Measurements from ENCODE around the gene SUSD6. TPM values are rescaled to one million over a fixed set of nuclear protein-coding genes. Genes with fewer than 3 reads are reported as not detected.
"Not testable (repeated sequence)": the region's sequence is repeated elsewhere in the genome, so short reads cannot be mapped to it uniquely, and the experiment has no call there.

The SUSD6 gene
- total RNA-seq, 2 experiments from 2014 or later = 69.9 to 72.2 TPM

- ChIA-PET CTCF (no interaction called here), POLR2A (no interaction called here)
- Mint-ChIP-seq H3K27ac (peak overlapping the region; percentile 59), H3K4me1 (ENCODE audit: low read depth) (peaks cover 87% of the 10 kb centered on the region), H3K27me3 (no peaks in the 10 kb centered on the region), H3K4me3 (no peak overlapping the region), H3K36me3 (peaks cover 18% of the 10 kb centered on the region), H3K9me3 (no peaks in the 10 kb centered on the region)
- intact Hi-C loops (cut with micrococcal nuclease) = loop anchor here (1.0 kb wide), 1 partner anchor 11 kb away; no protein-coding TSS in a partner anchor
- no peak for DNase-seq
Measured at GRCh38 chr14:69696204-69696527, 84.8 kb downstream of the SUSD6 start.

DNA sequence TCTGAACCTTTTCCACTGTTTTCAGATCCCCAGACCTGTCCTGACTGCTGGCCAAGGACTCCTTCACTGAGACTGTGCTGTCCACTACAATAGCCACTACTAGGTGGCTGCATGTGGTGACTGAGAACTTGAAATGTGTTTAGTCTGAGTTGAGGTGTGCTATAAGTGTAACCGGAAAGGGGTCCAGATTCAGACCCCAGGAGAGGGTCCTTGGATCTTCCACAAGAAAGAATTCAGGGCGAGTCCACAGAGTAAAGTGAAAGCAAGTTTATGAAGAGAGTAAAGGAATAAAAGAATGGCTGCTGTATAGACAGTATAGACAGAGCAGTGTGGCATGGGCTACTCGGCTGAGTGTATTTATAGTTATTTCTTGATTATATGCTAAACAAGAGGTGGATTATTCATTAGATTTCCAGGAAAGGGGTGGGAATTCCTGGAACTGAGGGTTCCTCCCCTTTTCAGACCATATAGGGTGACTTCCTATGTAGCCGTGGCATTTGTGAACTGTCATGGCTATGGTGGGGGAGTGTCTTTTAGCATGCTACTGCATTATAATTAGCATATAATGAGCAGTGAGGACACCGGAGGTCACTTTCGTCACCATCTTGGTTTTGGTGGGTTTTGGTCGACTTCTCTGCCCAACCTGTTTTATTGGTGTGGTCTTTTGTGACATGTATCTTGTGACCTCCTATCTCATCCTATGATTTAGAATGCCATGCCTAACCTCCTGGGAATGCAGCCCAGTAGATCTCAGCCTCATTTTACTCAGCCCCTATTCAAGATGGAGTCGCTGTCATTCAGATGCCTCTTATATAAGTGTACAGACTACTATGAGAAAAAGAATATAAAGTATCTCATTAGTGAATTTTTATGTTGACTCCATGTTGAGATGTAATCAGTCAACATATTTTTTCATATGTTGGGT lies 85.5 kb downstream of the SUSD6 start:
- ChIA-PET POLR2A (interaction anchor here (2.2 kb wide), 1 partner anchor 9 kb away, joined by 8 read pairs; no protein-coding TSS in a partner anchor), CTCF (no interaction called here)
- no peaks in the 10 kb centered on the region for H3K9me3 Mint-ChIP-seq
- peak overlapping the region; percentile 76 for H3K27ac Mint-ChIP-seq
- no peaks in the 10 kb centered on the region for H3K27me3 Mint-ChIP-seq
- peaks cover 94% of the 10 kb centered on the region for H3K4me1 Mint-ChIP-seq (ENCODE audit: low read depth)
- peaks cover 15% of the 10 kb centered on the region for H3K36me3 Mint-ChIP-seq
- intact Hi-C loops (cut with micrococcal nuclease) = loop anchor here (1.0 kb wide), 1 partner anchor 12 kb away; no protein-coding TSS in a partner anchor
- peak; percentile 46 for DNase-seq
- H3K4me3 Mint-ChIP-seq = no peak overlapping the region

GRCh38 chr14:69698572-69698971 lies 87.2 kb downstream of the SUSD6 start:
- Mint-ChIP-seq H3K27me3 (no peaks in the 10 kb centered on the region), H3K4me3 (no peak overlapping the region), H3K36me3 (peaks cover 20% of the 10 kb centered on the region), H3K4me1 (ENCODE audit: low read depth) (peaks cover 96% of the 10 kb centered on the region), H3K9me3 (no peaks in the 10 kb centered on the region), H3K27ac (peak overlapping the region; percentile 10)
- intact Hi-C loops (cut with micrococcal nuclease) = no loop called here
- POLR2A ChIA-PET = interaction anchor here (0.6 to 2.2 kb wide), 2 partner anchors 11 to 52 kb away, joined by 3 to 8 read pairs; no protein-coding TSS in a partner anchor
- no peak for DNase-seq
- CTCF ChIA-PET = interaction anchor here (1.0 to 2.3 kb wide), 3 partner anchors 11 to 15 kb away, joined by 3 to 9 read pairs (median 5); no protein-coding TSS in a partner anchor

DNA sequence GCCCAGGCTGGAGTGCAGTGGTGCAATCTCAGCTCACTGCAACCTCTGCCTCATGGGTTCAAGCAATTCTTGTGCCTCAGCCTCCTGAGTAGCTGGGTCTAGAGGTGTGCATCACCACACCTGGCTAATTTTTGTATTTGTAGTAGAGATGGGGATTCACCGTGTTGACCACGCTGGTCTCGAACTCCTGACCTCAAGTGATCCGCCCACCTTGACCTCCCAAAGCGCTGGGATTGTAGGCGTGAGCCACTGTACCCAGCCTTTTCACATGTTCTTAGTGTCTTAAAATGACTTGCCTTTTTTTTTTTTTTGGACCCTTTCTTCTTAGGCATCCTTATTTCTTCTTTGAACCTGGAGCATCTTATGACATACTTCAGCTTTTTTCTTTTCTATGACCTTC lies 87.8 kb downstream of the SUSD6 start:
- intact Hi-C loops (cut with micrococcal nuclease); H3K9me3 Mint-ChIP-seq; H3K27me3 Mint-ChIP-seq: not testable (repeated sequence)
- ChIA-PET POLR2A (interaction anchor here (2.2 kb wide), 1 partner anchor 12 kb away, joined by 8 read pairs; no protein-coding TSS in a partner anchor), CTCF (interaction anchor here (1.0 to 2.3 kb wide), 2 partner anchors 11 to 14 kb away, joined by 3 to 9 read pairs; no protein-coding TSS in a partner anchor)
- H3K4me3 Mint-ChIP-seq = peak overlapping the region; percentile 6
- peaks cover 25% of the 10 kb centered on the region for H3K36me3 Mint-ChIP-seq
- peak; percentile 59 for DNase-seq
- peaks cover 96% of the 10 kb centered on the region for H3K4me1 Mint-ChIP-seq (ENCODE audit: low read depth)
- H3K27ac Mint-ChIP-seq = peak overlapping the region; percentile 10

DNA sequence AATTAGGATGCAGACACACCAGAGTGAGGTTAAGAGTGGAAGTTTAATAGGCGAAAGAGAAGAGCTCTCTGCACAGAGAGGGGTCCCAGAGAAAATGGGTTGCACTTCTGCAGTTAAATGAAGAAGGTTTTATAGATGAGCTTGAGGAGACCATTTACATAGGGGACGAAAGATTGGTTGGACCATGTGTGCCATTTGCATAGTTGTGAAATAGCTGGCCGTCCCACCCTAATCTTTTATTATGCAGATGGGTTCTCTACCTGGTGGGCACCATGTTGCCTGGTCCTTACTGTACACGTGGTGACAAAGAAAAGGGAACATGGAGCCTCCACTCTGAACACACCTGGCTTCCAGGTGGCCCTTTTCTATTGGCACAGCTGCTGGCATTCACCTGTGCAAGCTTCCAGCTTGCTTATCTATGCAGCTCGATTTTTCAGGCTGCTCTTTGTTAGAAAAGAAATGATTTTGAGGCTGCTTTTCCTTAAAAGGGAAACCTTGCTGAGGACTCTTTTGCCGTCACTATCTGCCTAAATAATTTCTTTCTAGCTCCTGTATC lies 88.4 kb downstream of the SUSD6 start:
- POLR2A ChIA-PET = no interaction called here
- Mint-ChIP-seq H3K27me3 (no peaks in the 10 kb centered on the region), H3K4me1 (ENCODE audit: low read depth) (peaks cover 93% of the 10 kb centered on the region), H3K27ac (peak overlapping the region; percentile 10), H3K36me3 (peaks cover 27% of the 10 kb centered on the region), H3K4me3 (no peak overlapping the region), H3K9me3 (no peaks in the 10 kb centered on the region)
- DNase-seq = no peak
- CTCF ChIA-PET = interaction anchor here (0.8 to 2.3 kb wide), 2 partner anchors 10 to 54 kb away, joined by 3 to 9 read pairs; no protein-coding TSS in a partner anchor
- intact Hi-C loops (cut with micrococcal nuclease) = no loop called here

DNA sequence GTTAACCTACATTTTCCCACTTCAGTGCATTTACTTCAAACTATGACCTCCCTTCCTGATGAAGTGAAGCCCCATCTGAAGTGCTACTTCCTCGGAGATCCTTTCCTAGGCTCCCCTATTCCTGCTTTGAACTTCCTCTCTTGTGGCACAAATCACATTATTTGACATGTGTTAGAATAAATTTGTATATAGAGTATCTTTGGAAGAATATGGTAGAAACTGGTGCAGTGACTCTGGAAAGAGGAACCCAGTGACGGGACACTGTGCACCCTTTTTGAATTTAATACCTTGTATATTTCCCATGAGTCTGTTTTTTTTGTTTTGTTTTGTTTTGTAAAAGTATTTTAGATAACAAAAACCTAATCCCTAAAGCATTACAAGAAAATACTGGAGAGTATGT lies 89.2 kb downstream of the SUSD6 start:
- no peaks in the 10 kb centered on the region for H3K9me3 Mint-ChIP-seq
- H3K27ac Mint-ChIP-seq = no peak overlapping the region
- H3K4me1 Mint-ChIP-seq (ENCODE audit: low read depth) = peaks cover 86% of the 10 kb centered on the region
- H3K36me3 Mint-ChIP-seq = peaks cover 31% of the 10 kb centered on the region
- no peak overlapping the region for H3K4me3 Mint-ChIP-seq
- H3K27me3 Mint-ChIP-seq = no peaks in the 10 kb centered on the region
- CTCF ChIA-PET = interaction anchor here (0.8 to 2.3 kb wide), 2 partner anchors 9 to 54 kb away, joined by 3 to 9 read pairs; no protein-coding TSS in a partner anchor
- DNase-seq = no peak
- POLR2A ChIA-PET = interaction anchor here (1.1 to 1.2 kb wide), 2 partner anchors 15 to 88 kb away, joined by 3 read pairs; no protein-coding TSS in a partner anchor
- intact Hi-C loops (cut with micrococcal nuclease) = no loop called here

GRCh38 chr14:69701291-69701690 lies 89.9 kb downstream of the SUSD6 start:
- ChIA-PET POLR2A (interaction anchor here (0.7 to 1.2 kb wide), 4 partner anchors 16 to 90 kb away, joined by 3 to 5 read pairs (median 3); partner anchors contain the start of gene SUSD6), CTCF (interaction anchor here (0.7 to 1.1 kb wide), 3 partner anchors 55 to 122 kb away, joined by 3 read pairs; no protein-coding TSS in a partner anchor)

GRCh38 chr14:69701857-69702256 lies 90.5 kb downstream of the SUSD6 start:
- CTCF ChIA-PET = interaction anchor here (0.7 to 1.1 kb wide), 3 partner anchors 55 to 122 kb away, joined by 3 read pairs; no protein-coding TSS in a partner anchor
- peaks cover 38% of the 10 kb centered on the region for H3K36me3 Mint-ChIP-seq
- no peaks in the 10 kb centered on the region for H3K9me3 Mint-ChIP-seq
- no peaks in the 10 kb centered on the region for H3K27me3 Mint-ChIP-seq
- intact Hi-C loops (cut with micrococcal nuclease) = no loop called here
- H3K27ac Mint-ChIP-seq = peak overlapping the region; percentile 71
- no peak overlapping the region for H3K4me3 Mint-ChIP-seq
- POLR2A ChIA-PET = interaction anchor here (0.7 to 1.2 kb wide), 4 partner anchors 17 to 91 kb away, joined by 3 to 5 read pairs (median 3); partner anchors contain the start of gene SUSD6
- H3K4me1 Mint-ChIP-seq (ENCODE audit: low read depth) = peaks cover 80% of the 10 kb centered on the region
- no peak for DNase-seq

More at GRCh38 chr14:69701291-69701690, 89.9 kb downstream of the SUSD6 start:
- Mint-ChIP-seq H3K9me3 (no peaks in the 10 kb centered on the region), H3K36me3 (peaks cover 35% of the 10 kb centered on the region), H3K27ac (peak overlapping the region; percentile 71), H3K27me3 (no peaks in the 10 kb centered on the region), H3K4me3 (no peak overlapping the region), H3K4me1 (ENCODE audit: low read depth) (peaks cover 85% of the 10 kb centered on the region)
- no peak for DNase-seq
- intact Hi-C loops (cut with micrococcal nuclease) = no loop called here

GRCh38 chr14:69703047-69704039 lies 91.9 kb downstream of the SUSD6 start:
- ChIA-PET CTCF (interaction anchor here (1.1 to 4.1 kb wide), 2 partner anchors 99 to 118 kb away, joined by 3 to 19 read pairs; no protein-coding TSS in a partner anchor), POLR2A (no interaction called here)
- DNase-seq = no peak
- peaks cover 40% of the 10 kb centered on the region for H3K36me3 Mint-ChIP-seq
- no peaks in the 10 kb centered on the region for H3K9me3 Mint-ChIP-seq
- intact Hi-C loops (cut with micrococcal nuclease) = no loop called here
- H3K4me1 Mint-ChIP-seq (ENCODE audit: low read depth) = peaks cover 69% of the 10 kb centered on the region
- H3K27ac Mint-ChIP-seq = peak overlapping the region; percentile 60
- no peaks in the 10 kb centered on the region for H3K27me3 Mint-ChIP-seq
- H3K4me3 Mint-ChIP-seq = no peak overlapping the region

DNA sequence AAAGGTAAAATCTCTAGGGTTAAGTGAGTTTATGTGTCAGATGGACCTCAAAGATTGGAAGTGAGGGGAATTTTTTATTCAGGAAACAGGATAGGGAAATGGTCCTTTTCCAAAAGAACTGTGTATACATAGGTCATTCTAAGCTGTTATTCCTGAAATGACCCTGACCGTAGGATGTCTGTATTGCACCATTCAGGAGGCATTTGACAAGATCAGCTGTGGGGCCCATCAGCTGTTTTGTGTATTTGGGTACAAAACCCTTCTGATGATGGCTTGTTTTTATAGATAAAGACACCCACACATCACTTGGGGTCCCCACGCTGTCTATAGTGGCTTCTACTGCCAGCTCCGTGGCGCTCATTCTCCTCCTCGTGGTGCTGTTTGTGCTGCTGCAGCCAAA lies 92.9 kb downstream of the SUSD6 start:
- POLR2A ChIA-PET = interaction anchor here (1.6 kb wide), 1 partner anchor 10 kb away, joined by 3 read pairs; no protein-coding TSS in a partner anchor
- Mint-ChIP-seq H3K27ac (peak overlapping the region; percentile 14), H3K9me3 (no peaks in the 10 kb centered on the region), H3K4me3 (no peak overlapping the region), H3K4me1 (ENCODE audit: low read depth) (peaks cover 65% of the 10 kb centered on the region), H3K27me3 (no peaks in the 10 kb centered on the region), H3K36me3 (peaks cover 44% of the 10 kb centered on the region)
- no peak for DNase-seq
- CTCF ChIA-PET = interaction anchor here (1.1 to 4.1 kb wide), 3 partner anchors 23 to 119 kb away, joined by 3 to 19 read pairs (median 4); no protein-coding TSS in a partner anchor
- intact Hi-C loops (cut with micrococcal nuclease) = no loop called here

DNA sequence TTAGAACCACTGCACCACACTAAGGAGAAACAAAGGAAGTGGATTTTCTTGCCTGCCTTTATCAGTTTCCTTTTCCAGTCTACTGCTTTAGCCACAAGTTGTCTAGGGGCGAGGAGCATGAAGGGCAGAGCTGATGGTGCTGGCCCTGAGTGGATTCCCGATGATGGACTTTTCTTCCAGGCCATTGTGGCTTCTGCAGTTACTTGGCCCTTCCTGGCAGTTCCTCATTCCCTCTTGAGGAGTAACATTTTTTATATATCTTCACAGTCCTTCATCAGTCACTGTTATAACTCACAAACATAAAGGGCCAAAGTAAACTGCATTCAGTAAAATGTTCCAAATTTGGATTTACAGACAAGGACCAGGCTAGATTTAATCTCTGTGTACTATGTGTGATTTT lies 94.3 kb downstream of the SUSD6 start:
- intact Hi-C loops (cut with micrococcal nuclease) = no loop called here
- Mint-ChIP-seq H3K27ac (peak overlapping the region; percentile 28), H3K27me3 (no peaks in the 10 kb centered on the region), H3K9me3 (no peaks in the 10 kb centered on the region), H3K4me3 (no peak overlapping the region), H3K4me1 (ENCODE audit: low read depth) (peaks cover 56% of the 10 kb centered on the region), H3K36me3 (peaks cover 50% of the 10 kb centered on the region)
- CTCF ChIA-PET = interaction anchor here (0.6 to 4.1 kb wide), 4 partner anchors 12 to 121 kb away, joined by 3 to 19 read pairs (median 4); no protein-coding TSS in a partner anchor
- DNase-seq = no peak
- POLR2A ChIA-PET = interaction anchor here (1.6 kb wide), 1 partner anchor 8 kb away, joined by 3 read pairs; no protein-coding TSS in a partner anchor
